Left ventricle myocardium inferior (tissue), 1 donor: Measurements from ENCODE around the gene YES1. TPM values are rescaled to one million over a fixed set of nuclear protein-coding genes. Genes with fewer than 3 reads are reported as not detected.

Experiments used
- DNase-seq: peaks from one replicate; pipeline ENCODE4 v3.0.0-alpha.2; 2020
- H3K27ac ChIP-seq: fragments of 200-600 bp; replicated peaks from 2 replicates; pipeline ENCODE4 v1.8.0; 2021
- H3K27me3 ChIP-seq: fragments of 200-600 bp; 2 replicates; pipeline ENCODE4 v1.8.0; 2021; ENCODE audit warnings: low read depth
- H3K36me3 ChIP-seq: fragments of 200-600 bp; 2 replicates; pipeline ENCODE4 v1.8.0; 2021
- H3K4me1 ChIP-seq: fragments of 200-600 bp; 2 replicates; pipeline ENCODE4 v1.8.0; 2021
- H3K4me3 ChIP-seq: fragments of 200-600 bp; 2 replicates; pipeline ENCODE4 v1.8.0; 2021; ENCODE audit warnings: mild to moderate bottlenecking, moderate library complexity
- H3K9me3 ChIP-seq: fragments of 200-600 bp; replicated peaks from 2 replicates; pipeline ENCODE4 v1.8.0; 2021
- intact Hi-C: fragments of 100-400 bp; cut with micrococcal nuclease; formaldehyde crosslinking; loops from one replicate; pipeline ENCODE4 v1.11.0; 2022
- total RNA-seq: library from RNA; stranded (reverse); fragmentation: NEBNext Ultra II Directional; extraction: Animal tissue kit (Norgen Biotek cat#: 25700); gene quantifications from one replicate; pipeline ENCODE4 v1.2.1, GENCODE V29; 2021
- TF ChIP-seq, protein P1 (sequence below): fragments of 200-600 bp; IDR thresholded peaks from 2 replicates; pipeline ENCODE4 v1.8.0; 2021; ENCODE audit warnings: antibody characterized with exemption, mild to moderate bottlenecking, borderline replicate concordance
- donor health status: DM: no; HTN: yes; CAD: no; lungs with severe emphysema.

The YES1 gene
- total RNA-seq, 1 donor from 2014 or later, result 21.7 TPM

DNA sequence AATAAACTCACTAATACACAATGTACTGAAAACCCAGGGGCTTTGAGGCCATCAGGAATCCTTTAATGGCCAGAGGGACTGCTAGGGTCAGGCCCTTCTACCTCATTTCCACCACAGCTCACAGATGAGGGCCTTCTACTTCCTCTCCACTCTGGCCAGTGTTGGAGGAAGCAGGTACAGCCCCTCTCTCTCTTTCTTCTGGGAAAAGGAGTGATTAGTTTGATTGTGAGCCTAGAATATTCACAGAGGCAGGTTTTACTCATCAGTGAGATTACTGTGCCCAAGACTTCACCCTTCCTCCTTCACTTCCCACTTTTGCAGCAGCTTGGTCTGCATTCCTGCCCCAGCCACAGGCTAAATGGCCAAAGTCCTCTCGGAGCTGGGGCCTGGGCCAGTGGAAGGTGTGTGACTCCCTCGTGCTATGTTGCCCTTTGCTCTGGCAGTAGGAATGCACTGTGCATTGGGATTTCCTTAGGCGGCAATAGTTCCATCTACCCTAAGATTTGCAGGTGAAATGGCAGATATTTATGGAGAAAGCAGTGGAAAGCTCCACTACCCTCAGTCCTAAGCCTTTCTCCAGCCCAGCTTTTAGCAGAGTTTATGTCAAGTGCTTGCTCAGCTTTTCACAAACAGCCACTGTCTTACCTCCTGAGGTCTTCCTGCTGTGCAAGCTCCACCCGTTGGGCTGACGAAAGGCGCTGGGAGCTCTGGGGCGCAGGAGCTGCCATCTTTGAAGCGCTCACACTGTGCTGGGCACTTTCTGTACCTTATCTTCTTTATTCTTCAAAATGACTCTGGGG, 36.2 kb upstream of the YES1 start:
- TF ChIP-seq, protein P1, sequence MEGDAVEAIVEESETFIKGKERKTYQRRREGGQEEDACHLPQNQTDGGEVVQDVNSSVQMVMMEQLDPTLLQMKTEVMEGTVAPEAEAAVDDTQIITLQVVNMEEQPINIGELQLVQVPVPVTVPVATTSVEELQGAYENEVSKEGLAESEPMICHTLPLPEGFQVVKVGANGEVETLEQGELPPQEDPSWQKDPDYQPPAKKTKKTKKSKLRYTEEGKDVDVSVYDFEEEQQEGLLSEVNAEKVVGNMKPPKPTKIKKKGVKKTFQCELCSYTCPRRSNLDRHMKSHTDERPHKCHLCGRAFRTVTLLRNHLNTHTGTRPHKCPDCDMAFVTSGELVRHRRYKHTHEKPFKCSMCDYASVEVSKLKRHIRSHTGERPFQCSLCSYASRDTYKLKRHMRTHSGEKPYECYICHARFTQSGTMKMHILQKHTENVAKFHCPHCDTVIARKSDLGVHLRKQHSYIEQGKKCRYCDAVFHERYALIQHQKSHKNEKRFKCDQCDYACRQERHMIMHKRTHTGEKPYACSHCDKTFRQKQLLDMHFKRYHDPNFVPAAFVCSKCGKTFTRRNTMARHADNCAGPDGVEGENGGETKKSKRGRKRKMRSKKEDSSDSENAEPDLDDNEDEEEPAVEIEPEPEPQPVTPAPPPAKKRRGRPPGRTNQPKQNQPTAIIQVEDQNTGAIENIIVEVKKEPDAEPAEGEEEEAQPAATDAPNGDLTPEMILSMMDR, result no peak
- intact Hi-C loops, result no loop called here
- no peaks in the 10 kb centered on the region for H3K4me1 ChIP-seq
- H3K36me3 ChIP-seq, result no peaks in the 10 kb centered on the region
- no peak for DNase-seq
- H3K27me3 ChIP-seq, result no peaks in the 10 kb centered on the region
- no peak overlapping the region for H3K4me3 ChIP-seq
- H3K27ac ChIP-seq, result no peak overlapping the region
- H3K9me3 ChIP-seq, result no peaks in the 10 kb centered on the region

DNA sequence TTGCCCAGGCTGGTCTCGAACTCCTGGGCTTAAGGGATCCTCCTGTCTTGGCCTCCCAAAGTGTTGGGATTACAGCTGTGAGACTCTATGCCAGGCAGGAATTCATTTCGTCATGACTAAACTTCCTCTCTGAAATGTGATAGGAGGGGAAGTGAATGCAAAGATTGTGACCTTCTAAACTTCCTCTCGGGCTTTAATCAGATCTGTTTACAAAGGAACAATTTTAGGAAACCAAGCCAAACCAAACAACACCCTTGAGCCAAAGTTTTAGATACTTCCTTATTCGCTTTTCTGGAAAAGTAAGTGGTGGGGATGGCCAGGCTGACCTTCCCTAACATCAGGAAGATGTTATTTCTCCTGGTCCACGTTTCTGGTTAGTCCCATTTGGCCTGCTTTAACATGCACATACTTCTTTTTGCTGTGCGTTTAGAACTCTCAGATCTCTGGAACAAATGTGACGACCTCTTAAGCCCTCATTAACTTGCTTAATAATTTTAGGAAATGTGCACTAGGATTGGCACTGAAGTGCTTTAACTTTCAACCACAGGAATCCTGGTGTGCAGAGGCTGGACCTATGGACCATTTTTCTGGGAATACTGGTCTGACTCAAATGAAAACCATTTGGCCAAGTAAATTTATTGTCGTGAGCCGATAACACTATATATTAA, 33.2 kb upstream of the YES1 start:
- no peaks in the 10 kb centered on the region for H3K9me3 ChIP-seq
- intact Hi-C loops, result no loop called here
- no peaks in the 10 kb centered on the region for H3K4me1 ChIP-seq
- no peak for DNase-seq
- H3K36me3 ChIP-seq, result no peaks in the 10 kb centered on the region
- TF ChIP-seq, protein P1, result no peak
- no peaks in the 10 kb centered on the region for H3K27me3 ChIP-seq
- peak overlapping the region; percentile 55 for H3K27ac ChIP-seq
- H3K4me3 ChIP-seq, result no peak overlapping the region

DNA sequence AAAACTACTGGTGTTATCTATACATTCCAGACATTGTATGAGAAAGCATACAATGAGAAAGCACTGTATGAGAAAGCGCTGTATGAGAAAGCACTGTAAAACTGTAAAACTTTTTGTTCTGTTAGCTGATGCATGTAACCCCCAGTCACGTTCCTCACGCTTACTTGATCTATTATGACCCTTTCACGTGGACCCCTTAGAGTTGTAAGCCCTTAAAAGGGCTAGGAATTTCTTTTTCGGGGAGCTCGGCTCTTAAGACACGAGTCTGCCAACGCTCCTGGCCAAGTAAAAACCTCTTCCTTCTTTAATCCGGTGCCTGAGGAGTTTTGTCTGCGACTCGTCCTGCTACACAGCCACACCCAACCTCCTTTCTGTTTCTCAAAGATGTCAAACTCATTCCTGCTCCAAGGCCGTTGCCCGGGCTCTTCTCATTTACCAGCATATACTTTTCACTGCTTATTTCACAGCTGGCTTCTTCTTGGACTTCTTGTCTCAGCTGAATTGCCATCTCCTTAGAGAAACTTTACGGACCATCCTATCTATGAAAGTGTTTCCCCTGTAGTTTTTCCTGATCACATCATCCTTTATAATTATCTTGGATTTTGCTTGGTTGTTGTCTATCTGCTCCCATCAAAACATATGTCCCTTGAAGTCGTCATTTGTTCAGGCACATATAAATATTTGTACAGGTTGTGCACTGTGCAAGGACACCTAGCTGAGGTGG, 29.8 kb upstream of the YES1 start:
- TF ChIP-seq, protein P1, result no peak
- DNase-seq, result no peak
- H3K27ac ChIP-seq, result no peak overlapping the region
- intact Hi-C loops, result no loop called here
- H3K9me3 ChIP-seq, result no peaks in the 10 kb centered on the region
- peaks cover 12% of the 10 kb centered on the region for H3K4me1 ChIP-seq
- H3K27me3 ChIP-seq, result no peaks in the 10 kb centered on the region
- no peak overlapping the region for H3K4me3 ChIP-seq
- no peaks in the 10 kb centered on the region for H3K36me3 ChIP-seq

DNA sequence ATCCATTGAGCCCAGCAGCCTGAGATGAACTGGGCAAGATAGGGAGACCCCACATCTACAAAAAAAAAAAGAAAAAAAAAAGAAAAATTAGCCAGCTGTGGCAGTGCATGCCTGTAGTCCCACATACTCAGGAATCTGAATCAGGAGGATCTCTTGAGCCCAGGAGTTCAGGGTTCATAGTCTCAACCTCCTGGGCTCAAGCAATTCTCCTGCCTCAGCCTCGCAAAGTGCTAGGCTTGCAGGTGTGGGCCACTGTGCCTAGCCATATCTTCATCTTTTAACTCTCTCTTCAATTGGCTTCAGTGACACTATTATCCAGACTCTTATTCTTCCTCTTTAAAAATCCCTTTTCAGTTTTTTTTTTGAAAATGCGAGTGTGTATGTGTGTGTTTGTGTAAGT, 28.5 kb upstream of the YES1 start:
- TF ChIP-seq, protein P1, result no peak
- Histone ChIP-seq H3K27ac (no peak overlapping the region), H3K4me1 (peaks cover 12% of the 10 kb centered on the region), H3K36me3 (no peaks in the 10 kb centered on the region), H3K9me3 (no peaks in the 10 kb centered on the region), H3K27me3 (no peaks in the 10 kb centered on the region), H3K4me3 (no peak overlapping the region)
- DNase-seq, result no peak
- intact Hi-C loops, result no loop called here

DNA sequence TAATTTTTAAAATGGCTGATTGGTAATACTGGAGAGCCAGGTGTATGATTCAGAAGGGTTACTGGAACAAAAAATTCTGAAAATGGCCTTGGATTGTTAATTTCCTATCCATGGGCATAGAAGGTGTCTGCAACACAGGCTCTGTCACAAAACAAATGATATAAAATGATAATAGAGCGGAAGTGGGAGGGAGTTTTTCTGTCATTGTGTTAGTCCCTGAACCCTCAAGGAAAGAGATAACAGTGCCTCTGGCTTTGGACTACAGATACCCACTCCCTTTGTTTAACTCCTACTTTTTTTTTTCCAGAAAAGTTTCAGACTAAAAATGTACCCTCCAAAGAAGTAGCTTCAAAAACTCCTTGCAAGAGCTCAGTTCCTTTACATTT, 28.0 kb upstream of the YES1 start:
- H3K36me3 ChIP-seq, result no peaks in the 10 kb centered on the region
- peaks cover 12% of the 10 kb centered on the region for H3K4me1 ChIP-seq
- H3K9me3 ChIP-seq, result no peaks in the 10 kb centered on the region
- no peak for DNase-seq
- no peaks in the 10 kb centered on the region for H3K27me3 ChIP-seq
- intact Hi-C loops, result no loop called here
- H3K27ac ChIP-seq, result peak overlapping the region; percentile 11
- no peak overlapping the region for H3K4me3 ChIP-seq
- TF ChIP-seq, protein P1, result no peak
